DND-41 (cell line): ENCODE data around the gene TCEAL8.
A peak's percentile ranks its signal among the peaks of the same experiment; 100 is the strongest.

Experiments
- ATAC-seq: fragments of 200-7000 bp; cut with Tn5 transposase; 3 replicates; pipeline ENCODE4 v1.9.1; 2021; ENCODE audit warnings: low read depth; ENCODE audit not compliant: insufficient read depth
- DNase-seq: peaks from one replicate; pipeline ENCODE4 v3.0.0-alpha.2; 2020
- H2AFZ ChIP-seq: 2 replicates; pipeline ENCODE4 v1.6.0; 2012; ENCODE audit warnings: low read depth, low read length
- H3K27ac ChIP-seq: 2 replicates; pipeline ENCODE4 v1.5.1; 2012; ENCODE audit warnings: low read length, inconsistent platforms
- H3K27me3 ChIP-seq: fragments of 200-600 bp; sonication (generic); 2 replicates; pipeline ENCODE4 v1.6.0; 2012; ENCODE audit warnings: low read length, mild to moderate bottlenecking, inconsistent platforms; ENCODE audit not compliant: insufficient read depth, poor library complexity
- H3K36me3 ChIP-seq: 2 replicates; pipeline ENCODE4 v1.5.1; 2012; ENCODE audit warnings: low read length, inconsistent platforms; ENCODE audit not compliant: insufficient read depth
- H3K4me1 ChIP-seq: 2 replicates; pipeline ENCODE4 v1.5.1; 2012; ENCODE audit warnings: mild to moderate bottlenecking, low read length; ENCODE audit not compliant: insufficient read depth
- H3K4me2 ChIP-seq: 2 replicates; pipeline ENCODE4 v1.6.0; 2012; ENCODE audit warnings: mild to moderate bottlenecking, moderate library complexity, low read length, inconsistent platforms; ENCODE audit not compliant: insufficient read depth
- H3K4me3 ChIP-seq, 2 experiments: fragments of 200-600 bp in 1 of 2; shearing (Covaris generic) in 1 of 2; 2 replicates each; pipeline ENCODE4 v1.5.1; 2012 to 2016; ENCODE audit warnings: inconsistent platforms in 2 of 2, low read length in 2 of 2, mild to moderate bottlenecking in 2 of 2, low read depth in 1 of 2, moderate library complexity in 1 of 2
- H3K79me2 ChIP-seq: 2 replicates; pipeline ENCODE4 v1.6.0; 2012; ENCODE audit warnings: low read length, inconsistent platforms; ENCODE audit not compliant: insufficient read depth
- H3K9ac ChIP-seq: 2 replicates; pipeline ENCODE4 v1.6.0; 2012; ENCODE audit warnings: low read depth, mild to moderate bottlenecking, inconsistent platforms, low read length, moderate library complexity
- H3K9me3 ChIP-seq: 2 replicates; pipeline ENCODE4 v1.5.1; 2012; ENCODE audit warnings: low read length, moderate library complexity, mild to moderate bottlenecking, inconsistent platforms; ENCODE audit not compliant: insufficient read depth, severe bottlenecking
- H4K20me1 ChIP-seq: 2 replicates; pipeline ENCODE4 v1.6.0; 2012; ENCODE audit warnings: low read length; ENCODE audit not compliant: insufficient read depth
- EZH2 ChIP-seq: IDR thresholded peaks from 3 replicates; pipeline ENCODE4 v1.6.1; 2012; ENCODE audit warnings: borderline replicate concordance, low read depth, mild to moderate bottlenecking, moderate library complexity, low read length, inconsistent platforms; ENCODE audit not compliant: severe bottlenecking
- TF ChIP-seq, protein P1 (sequence below): IDR thresholded peaks from 2 replicates; pipeline ENCODE4 v1.5.1; 2012; ENCODE audit warnings: borderline replicate concordance, low read length, moderate library complexity, mild to moderate bottlenecking; ENCODE audit not compliant: poor library complexity, severe bottlenecking; ENCODE audit errors: extremely low read depth

Gene TCEAL8

DNA sequence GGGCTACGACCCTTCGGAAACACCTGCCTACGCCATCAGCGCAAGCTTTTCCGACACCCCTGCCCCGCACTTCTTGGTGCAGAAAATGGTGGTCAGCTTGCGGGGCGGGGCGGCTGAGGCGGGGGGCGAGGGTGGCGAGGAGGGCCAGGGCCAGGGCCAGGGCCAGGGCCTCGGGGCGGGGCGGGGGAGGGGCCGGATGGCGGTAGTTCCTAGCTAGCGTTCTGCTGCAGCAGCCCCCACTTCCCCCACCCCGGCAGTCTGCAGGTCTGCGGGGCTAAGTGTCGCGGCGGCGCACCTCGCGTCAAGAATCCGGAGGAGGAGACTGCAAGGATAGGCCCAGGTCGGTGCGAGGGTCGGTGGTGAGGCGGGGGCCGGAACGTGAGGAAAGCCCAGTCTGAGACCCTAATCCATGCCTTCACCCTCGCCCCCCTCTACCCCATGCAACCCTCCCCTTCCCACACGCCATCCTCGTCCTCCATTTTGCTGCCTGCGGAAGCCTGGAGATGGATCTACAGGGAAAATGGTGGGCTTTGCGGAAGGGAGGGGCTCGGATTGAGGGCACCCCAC is 39.4 kb downstream of the TCEAL8 start:
- peak overlapping the region; percentile 79 for H2AFZ ChIP-seq
- TF ChIP-seq EZH2: no peak
- TF ChIP-seq, protein P1, sequence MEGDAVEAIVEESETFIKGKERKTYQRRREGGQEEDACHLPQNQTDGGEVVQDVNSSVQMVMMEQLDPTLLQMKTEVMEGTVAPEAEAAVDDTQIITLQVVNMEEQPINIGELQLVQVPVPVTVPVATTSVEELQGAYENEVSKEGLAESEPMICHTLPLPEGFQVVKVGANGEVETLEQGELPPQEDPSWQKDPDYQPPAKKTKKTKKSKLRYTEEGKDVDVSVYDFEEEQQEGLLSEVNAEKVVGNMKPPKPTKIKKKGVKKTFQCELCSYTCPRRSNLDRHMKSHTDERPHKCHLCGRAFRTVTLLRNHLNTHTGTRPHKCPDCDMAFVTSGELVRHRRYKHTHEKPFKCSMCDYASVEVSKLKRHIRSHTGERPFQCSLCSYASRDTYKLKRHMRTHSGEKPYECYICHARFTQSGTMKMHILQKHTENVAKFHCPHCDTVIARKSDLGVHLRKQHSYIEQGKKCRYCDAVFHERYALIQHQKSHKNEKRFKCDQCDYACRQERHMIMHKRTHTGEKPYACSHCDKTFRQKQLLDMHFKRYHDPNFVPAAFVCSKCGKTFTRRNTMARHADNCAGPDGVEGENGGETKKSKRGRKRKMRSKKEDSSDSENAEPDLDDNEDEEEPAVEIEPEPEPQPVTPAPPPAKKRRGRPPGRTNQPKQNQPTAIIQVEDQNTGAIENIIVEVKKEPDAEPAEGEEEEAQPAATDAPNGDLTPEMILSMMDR: no peak
- no peaks in the 10 kb centered on the region for H3K27me3 ChIP-seq
- peak overlapping the region; percentile 64 for H3K27ac ChIP-seq
- H3K36me3 ChIP-seq: peaks cover 4% of the 10 kb centered on the region
- peak; percentile 72 for ATAC-seq
- H3K4me2 ChIP-seq: peak overlapping the region; percentile 65
- peak; percentile 73 for DNase-seq
- H3K4me1 ChIP-seq: peaks cover 14% of the 10 kb centered on the region
- H3K9ac ChIP-seq: peak overlapping the region; percentile 85
- H3K4me3 ChIP-seq: peak overlapping the region; percentile 50 to 67; a peak in 3 of 4 replicates
- no peaks in the 10 kb centered on the region for H3K9me3 ChIP-seq
- no peaks in the 10 kb centered on the region for H4K20me1 ChIP-seq
- 0 out of 2 replicates have a peak, but pooled peaks cover 2% of the 10 kb centered on the region for H3K79me2 ChIP-seq

DNA sequence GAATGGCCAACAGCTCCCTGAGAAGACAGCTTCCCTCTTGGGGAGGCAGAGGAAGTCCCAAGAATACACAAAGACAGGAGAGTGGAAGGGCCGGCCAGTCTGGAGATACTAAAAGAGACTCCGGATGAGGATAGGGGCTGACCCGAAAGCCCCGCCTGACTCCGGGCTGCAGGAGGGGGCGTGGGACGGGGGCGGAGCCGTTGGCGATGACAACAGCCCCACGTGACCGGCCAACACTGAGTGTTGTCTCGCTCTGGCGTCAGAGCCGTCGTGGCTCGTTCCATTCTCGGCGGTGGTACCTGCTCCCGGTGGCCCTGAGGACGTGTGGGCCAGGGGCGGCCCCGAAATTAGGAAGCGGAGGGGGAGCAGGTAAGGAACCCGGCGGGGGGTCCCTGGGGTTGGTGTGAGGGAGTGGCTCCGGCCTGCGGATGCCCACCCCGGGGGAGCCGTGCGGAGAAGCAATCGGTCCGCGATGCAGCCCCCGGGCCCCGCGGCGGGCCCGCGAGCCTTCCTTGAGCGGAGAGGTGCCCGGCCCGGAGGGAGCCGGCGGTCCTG is 40.0 kb downstream of the TCEAL8 start, which contains the start of gene BEX4:
TSS of gene BEX4 (plus strand) at position 239 of the 555 bp plus-strand sequence. CDS start 1,046 bp downstream, outside the sequence.
- H4K20me1 ChIP-seq: no peaks in the 10 kb centered on the region
- H3K4me1 ChIP-seq: peaks cover 14% of the 10 kb centered on the region
- H3K27ac ChIP-seq: peak within 1 kb of the TSS; percentile 64
- peaks cover 4% of the 10 kb centered on the region for H3K36me3 ChIP-seq
- H3K27me3 ChIP-seq: no peaks in the 10 kb centered on the region
- peak within 1 kb of the TSS; percentile 85 for H3K9ac ChIP-seq
- 0 out of 2 replicates have a peak, but pooled peaks cover 2% of the 10 kb centered on the region for H3K79me2 ChIP-seq
- no peaks in the 10 kb centered on the region for H3K9me3 ChIP-seq
- peak within 1 kb of the TSS; percentile 65 for H3K4me2 ChIP-seq
- peak; percentile 85 for DNase-seq
- TF ChIP-seq, protein P1: no peak
- TF ChIP-seq EZH2: no peak
- peak; percentile 86 for ATAC-seq
- H2AFZ ChIP-seq: peak within 1 kb of the TSS; percentile 79
- peak within 1 kb of the TSS; percentile 50 to 67; a peak in 3 of 4 replicates for H3K4me3 ChIP-seq

DNA sequence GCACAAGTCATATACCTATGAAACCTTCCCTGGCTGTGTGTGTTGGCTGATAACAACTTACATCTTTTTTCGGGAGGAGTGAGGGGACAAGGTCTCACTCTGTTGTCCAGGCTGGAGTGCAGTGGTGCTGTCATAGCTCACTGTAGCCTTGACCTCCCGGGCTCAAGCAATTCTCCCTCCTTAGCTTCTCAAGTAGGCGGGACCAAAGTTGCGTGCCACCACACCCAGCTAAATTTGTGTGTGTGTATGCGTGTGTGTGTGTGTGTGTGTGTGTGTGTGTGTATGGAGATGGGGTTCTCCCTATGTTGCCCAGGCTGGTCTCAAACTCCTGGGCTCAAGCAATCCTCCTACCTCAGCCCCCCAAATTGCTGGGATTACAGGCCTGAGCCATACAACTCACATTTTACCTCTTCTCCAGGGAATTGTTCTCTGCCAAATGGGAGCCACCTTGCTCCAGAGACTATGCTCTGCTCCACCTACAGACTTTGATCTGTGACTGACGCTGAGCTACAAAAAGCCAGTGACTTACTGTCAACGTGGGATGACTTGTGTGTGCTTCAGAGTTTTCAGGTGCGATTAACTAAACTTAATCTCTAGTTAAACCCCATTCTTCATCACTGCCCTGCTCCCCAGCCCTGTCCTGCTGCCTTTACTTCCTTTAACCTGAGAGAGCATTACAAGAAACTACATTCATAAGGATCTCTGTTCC is 42.1 kb downstream of the TCEAL8 start:
- peaks cover 4% of the 10 kb centered on the region for H3K36me3 ChIP-seq
- TF ChIP-seq, protein P1: no peak
- no peak for TF ChIP-seq EZH2

More for the DNA sequence above, 42.1 kb downstream of the TCEAL8 start:
- no peak overlapping the region for H3K27ac ChIP-seq
- no peaks in the 10 kb centered on the region for H3K27me3 ChIP-seq
- no peak for DNase-seq
- no peak overlapping the region for H3K4me3 ChIP-seq
- H3K9me3 ChIP-seq: no peaks in the 10 kb centered on the region
- no peak overlapping the region for H3K9ac ChIP-seq
- ATAC-seq: no peak
- no peak overlapping the region for H2AFZ ChIP-seq
- H3K4me1 ChIP-seq: peaks cover 14% of the 10 kb centered on the region
- H3K79me2 ChIP-seq: 0 out of 2 replicates have a peak, but pooled peaks cover 2% of the 10 kb centered on the region
- H4K20me1 ChIP-seq: no peaks in the 10 kb centered on the region
- no peak overlapping the region for H3K4me2 ChIP-seq
